Kidney (tissue), 14 donors: Measurements from ENCODE around the gene UVSSA. TPM values are rescaled to one million over a fixed set of nuclear protein-coding genes. Genes with fewer than 3 reads are reported as not detected.
"Not testable (repeated sequence)": the region's sequence is repeated elsewhere in the genome, so short reads cannot be mapped to it uniquely, and the experiment has no call there.

Source experiments
- DNase-seq, 5 donors: peaks; one replicate each; pipeline ENCODE4 v3.0.0-alpha.2; 2013 to 2020
- FAIRE-seq: peaks from 2 replicates; lab custom pipeline; 2012; peaks lifted over from hg19 to GRCh38; lab: Jason Lieb, UNC
- H3K27ac ChIP-seq, 2 donors: one replicate each; pipeline ENCODE4 v1.7.0; 2013; ENCODE audit warnings: low read depth in 2 of 2, low read length in 2 of 2, inconsistent platforms in 1 of 2
- H3K27me3 ChIP-seq: one replicate; pipeline ENCODE4 v1.7.1; 2013; ENCODE audit warnings: low read length, inconsistent platforms; ENCODE audit not compliant: control insufficient read depth, insufficient read depth
- H3K36me3 ChIP-seq, 3 donors: one replicate each; pipeline versions ENCODE4 v1.7.0 to v1.7.1; 2013; ENCODE audit warnings: low read length in 3 of 3, control low read depth in 1 of 3, inconsistent platforms in 1 of 3; ENCODE audit not compliant: insufficient read depth in 3 of 3, control insufficient read depth in 2 of 3
- H3K4me1 ChIP-seq, 3 donors: one replicate each; pipeline versions ENCODE4 v1.7.0 to v1.7.1; 2013; ENCODE audit warnings: low read length in 3 of 3, inconsistent platforms in 1 of 3, low read depth in 1 of 3; ENCODE audit not compliant: control insufficient read depth in 2 of 3, insufficient read depth in 2 of 3
- H3K4me3 ChIP-seq, 3 donors: one replicate each; pipeline versions ENCODE4 v1.7.0 to v1.8.1; 2013; ENCODE audit warnings: low read length in 3 of 3, control low read depth in 1 of 3, inconsistent platforms in 1 of 3
- H3K9ac ChIP-seq, 3 donors: one replicate each; pipeline versions ENCODE4 v1.7.0 to v1.7.1; 2013; ENCODE audit warnings: low read length in 3 of 3, control low read depth in 1 of 3, inconsistent platforms in 1 of 3
- H3K9me3 ChIP-seq, 3 donors: one replicate each; pipeline versions ENCODE4 v1.7.0 to v1.7.1; 2013; ENCODE audit warnings: low read length in 3 of 3, control low read depth in 1 of 3, inconsistent platforms in 1 of 3; ENCODE audit not compliant: control insufficient read depth in 2 of 3, insufficient read depth in 1 of 3
- CTCF ChIP-seq: IDR thresholded peaks from 3 replicates; pipeline ENCODE4 v1.5.1; 2012; ENCODE audit warnings: mild to moderate bottlenecking, moderate library complexity, borderline replicate concordance; ENCODE audit not compliant: insufficient read depth; ENCODE audit errors: extremely low read depth
- intact Hi-C: fragments of 100-400 bp; cut with DNase I; formaldehyde crosslinking; loops from one replicate; pipeline ENCODE4 v1.11.1; 2022
- polyA plus RNA-seq: library from polyadenylated mRNA; stranded (reverse); fragments of 350-450 nt; fragmentation: Illumina TruSeq; extraction: RNeasy Lipid Tissue Mini Kit (QIAGEN cat#74804); gene quantifications from one replicate; pipeline ENCODE4 v1.2.3, GENCODE V29; 2014; ENCODE audit warnings: low read depth, low replicate concordance; ENCODE audit not compliant: insufficient read depth
- total RNA-seq: library from RNA; stranded (reverse); fragmentation: NEBNext Ultra II Directional; extraction: Animal tissue kit (Norgen Biotek cat#: 25700); gene quantifications from one replicate; pipeline ENCODE4 v1.2.1, GENCODE V29; 2021
- donor health status: control.
- donor health status: control.
- donor health status: control.
- donor health status: control.
- donor health status: control.
- donor health status: DM: yes; HTN: yes; CAD: no.
- donor health status: Normal renal cell carcinoma (clear cell type).

UVSSA gene
- total and polyA plus RNA-seq, 2 donors from 2014 or later: 5.2 to 32.5 TPM

DNA sequence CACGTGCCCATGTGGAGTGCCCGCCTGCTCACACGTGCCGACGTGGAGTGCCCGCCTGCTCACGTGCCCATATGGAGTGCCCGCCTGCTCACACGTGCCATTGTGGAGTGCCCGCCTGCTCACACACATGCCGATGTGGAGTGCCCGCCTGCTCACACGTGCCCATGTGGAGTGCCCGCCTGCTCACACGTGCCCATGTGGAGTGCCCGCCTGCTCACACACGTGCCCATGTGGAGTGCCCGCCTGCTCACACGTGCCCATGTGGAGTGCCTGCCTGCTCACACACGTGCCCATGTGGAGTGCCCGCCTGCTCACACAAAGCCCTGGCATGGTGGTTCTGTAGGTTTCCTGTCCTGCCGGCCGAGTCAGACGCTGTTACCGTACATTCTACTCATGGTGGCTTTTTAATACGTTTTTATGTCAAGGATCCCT lies 48.4 kb downstream of the UVSSA start:
- H3K27me3 ChIP-seq, H3K4me3 ChIP-seq, H3K36me3 ChIP-seq, intact Hi-C loops, H3K9me3 ChIP-seq, H3K4me1 ChIP-seq, FAIRE-seq, H3K27ac ChIP-seq, H3K9ac ChIP-seq: not testable (repeated sequence)
- DNase-seq: peak in 1 of 5 donors; percentile 41

GRCh38 chr4:1395941-1396805 lies 49.2 kb downstream of the UVSSA start:
- FAIRE-seq (no peak), DNase-seq (peak in 2 of 5 donors; percentile 23 to 43)
- H3K4me1 ChIP-seq: no peaks in the 10 kb centered on the region
- no peak overlapping the region for H3K27ac ChIP-seq
- TF ChIP-seq CTCF: no peak
- intact Hi-C loops: no loop called here
- H3K36me3 ChIP-seq: peaks cover 0 to 5% (median 4%) of the 10 kb centered on the region in 3 donors
- H3K9me3 ChIP-seq: peaks cover 0 to 4% (median 0%) of the 10 kb centered on the region in 3 donors
- no peak overlapping the region for H3K9ac ChIP-seq
- H3K27me3 ChIP-seq: peaks cover 3% of the 10 kb centered on the region
- H3K4me3 ChIP-seq: no peak overlapping the region

- H3K9ac ChIP-seq: no peak overlapping the region
- peaks cover 0 to 5% (median 4%) of the 10 kb centered on the region in 3 donors for H3K36me3 ChIP-seq
- H3K4me3 ChIP-seq: no peak overlapping the region
- DNase-seq (peak in 2 of 5 donors; percentile 19 to 51), FAIRE-seq (no peak)
- H3K27ac ChIP-seq: no peak overlapping the region
- intact Hi-C loops: no loop called here
- TF ChIP-seq CTCF: no peak
- H3K4me1 ChIP-seq: no peaks in the 10 kb centered on the region
- peaks cover 8% of the 10 kb centered on the region for H3K27me3 ChIP-seq
- H3K9me3 ChIP-seq: peaks cover 0 to 4% (median 0%) of the 10 kb centered on the region in 3 donors
Measured at GRCh38 chr4:1396806-1397455, 49.9 kb downstream of the UVSSA start.
